Measurements from ENCODE around the gene MCCC2.
"Not testable (repeated sequence)": the region's sequence is repeated elsewhere in the genome, so short reads cannot be mapped to it uniquely, and the experiment has no call there.

Gene MCCC2

DNA sequence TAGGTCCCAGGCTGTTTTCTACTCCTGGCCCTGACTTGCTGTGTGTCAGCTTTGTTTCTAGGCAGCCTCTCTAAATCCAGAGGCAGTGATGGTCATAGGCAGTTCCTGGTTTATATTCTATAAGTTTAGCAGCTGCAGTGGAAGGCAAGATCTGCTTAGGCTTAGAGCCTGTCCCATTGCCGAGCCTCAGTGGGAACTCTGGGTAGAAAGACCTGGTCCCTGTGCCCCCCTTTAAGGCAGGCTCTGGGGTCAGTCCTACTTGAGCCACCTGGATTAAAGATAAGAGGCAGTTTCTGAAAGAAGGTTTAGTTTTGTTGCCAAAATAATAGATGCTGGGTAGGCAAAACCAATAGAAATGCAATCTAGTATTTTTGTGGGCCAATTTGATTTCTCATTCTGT, 13.6 kb downstream of the MCCC2 start:
- no peak for DNase-seq (ENCODE audit: low read depth)

DNA sequence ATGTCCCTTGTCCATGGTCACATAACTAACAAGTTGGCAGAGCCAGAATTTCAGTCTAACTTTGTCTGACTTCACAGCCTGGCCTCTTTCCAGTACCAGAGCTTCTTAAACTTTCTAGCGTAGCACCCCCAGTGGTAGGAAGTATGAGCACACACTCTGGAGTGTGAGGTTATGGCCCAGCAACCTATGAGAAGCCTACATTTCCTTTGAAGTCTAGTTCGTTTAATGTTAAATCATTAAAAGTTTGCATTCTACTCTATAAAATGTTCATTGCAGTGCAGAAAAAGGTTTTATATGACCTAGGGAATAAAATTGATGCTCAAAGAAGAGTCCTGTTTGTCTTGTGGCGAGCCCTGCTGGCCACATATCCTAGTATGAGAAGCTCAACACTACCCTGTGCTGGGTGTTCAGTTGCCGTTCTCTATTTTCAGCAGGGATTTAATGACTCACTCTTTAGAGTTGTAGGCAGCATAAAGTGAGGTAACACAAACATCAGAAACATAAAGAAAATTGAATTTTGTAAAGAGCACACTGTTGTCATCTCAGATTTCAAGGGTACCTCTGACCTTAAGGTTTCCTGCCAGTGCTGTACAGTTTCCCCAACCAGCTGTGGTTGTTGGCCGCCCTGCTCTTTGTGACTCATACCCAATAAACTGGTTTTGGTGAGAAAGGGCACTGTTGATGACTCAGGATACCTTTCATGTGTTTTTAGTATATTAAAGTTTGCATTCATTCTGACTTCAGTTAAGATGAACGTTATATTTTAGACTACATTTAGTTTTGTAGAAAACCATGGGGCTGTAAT, 14.3 kb downstream of the MCCC2 start:
- peak; percentile 55 for DNase-seq (ENCODE audit: low read depth)

DNA sequence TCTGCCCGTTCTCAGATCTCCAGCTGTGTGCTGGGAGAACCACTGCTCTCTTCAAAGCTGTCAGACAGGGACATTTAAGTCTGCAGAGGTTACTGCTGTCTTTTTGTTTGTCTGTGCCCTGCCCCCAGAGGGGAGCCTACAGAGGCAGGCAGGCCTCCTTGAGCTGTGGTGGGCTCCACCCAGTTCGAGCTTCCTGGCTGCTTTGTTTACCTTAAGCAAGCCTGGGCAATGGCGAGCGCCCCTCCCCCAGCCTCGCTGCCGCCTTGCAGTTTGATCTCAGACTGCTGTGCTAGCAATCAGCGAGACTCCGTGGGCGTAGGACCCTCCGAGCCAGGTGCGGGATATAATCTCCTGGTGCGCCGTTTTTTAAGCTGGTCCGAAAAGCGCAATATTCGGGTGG, 22.8 kb downstream of the MCCC2 start:
- DNase-seq (ENCODE audit: low read depth): not testable (repeated sequence)

DNA sequence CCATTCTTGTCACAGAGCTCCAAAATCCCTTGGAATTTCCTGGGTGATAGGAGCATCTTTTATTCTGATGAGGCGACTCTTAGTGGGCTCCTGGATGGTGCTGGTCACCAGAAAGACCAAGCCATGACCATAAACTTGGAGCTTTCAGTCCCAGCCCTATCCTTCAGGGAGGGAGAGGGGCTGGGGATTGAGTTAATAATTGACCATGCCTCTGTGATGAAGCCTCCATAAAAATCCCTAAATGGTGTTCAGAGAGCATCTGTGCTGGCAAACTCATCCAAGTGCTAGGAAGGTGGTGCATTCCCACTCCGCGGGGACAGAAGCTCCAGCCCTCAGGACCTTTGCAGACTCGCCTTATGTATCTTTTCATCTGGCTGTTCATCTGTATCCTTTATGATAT, 28.7 kb downstream of the MCCC2 start:
- no peak for DNase-seq (ENCODE audit: low read depth)

DNA sequence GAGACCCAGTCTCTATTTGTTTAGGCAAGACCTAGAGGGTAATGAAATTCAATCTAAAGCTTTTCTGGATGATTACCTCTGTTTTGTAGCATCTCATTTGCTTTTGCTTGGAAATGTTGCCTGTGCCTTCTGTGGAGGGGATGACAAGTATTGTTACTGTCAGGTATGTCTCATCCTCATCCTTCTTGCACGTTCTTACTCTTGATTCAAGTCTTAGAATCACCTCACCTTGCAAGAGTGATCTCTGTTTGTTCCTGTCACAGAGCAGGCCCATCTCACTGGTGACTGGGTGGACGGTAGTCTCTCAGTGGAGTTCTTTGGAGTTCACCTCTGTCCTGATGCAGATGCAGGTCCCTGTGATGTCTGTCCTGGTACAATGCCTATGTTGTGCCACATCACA, 33.5 kb downstream of the MCCC2 start:
- no peak for DNase-seq (ENCODE audit: low read depth)

DNA sequence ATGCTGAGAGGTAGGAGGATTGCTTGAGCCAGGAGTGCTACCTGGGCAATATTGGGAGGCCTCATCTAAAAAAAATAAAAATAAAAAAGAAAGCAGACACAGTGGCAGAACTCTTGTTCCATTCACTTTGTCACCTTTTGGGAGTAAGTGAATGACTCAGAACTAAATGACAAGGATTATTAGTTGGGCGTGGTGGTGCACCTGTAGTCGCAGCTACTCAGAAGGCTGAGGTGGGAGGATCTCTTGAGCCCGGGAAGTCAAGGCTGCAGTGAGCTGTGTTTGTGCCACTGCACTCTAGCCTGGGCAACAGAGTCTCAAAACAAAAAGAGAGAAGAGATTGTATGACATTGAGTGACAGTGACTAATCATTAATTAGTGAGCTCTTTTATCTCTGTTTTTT, 34.1 kb downstream of the MCCC2 start:
- DNase-seq (ENCODE audit: low read depth): no peak

DNA sequence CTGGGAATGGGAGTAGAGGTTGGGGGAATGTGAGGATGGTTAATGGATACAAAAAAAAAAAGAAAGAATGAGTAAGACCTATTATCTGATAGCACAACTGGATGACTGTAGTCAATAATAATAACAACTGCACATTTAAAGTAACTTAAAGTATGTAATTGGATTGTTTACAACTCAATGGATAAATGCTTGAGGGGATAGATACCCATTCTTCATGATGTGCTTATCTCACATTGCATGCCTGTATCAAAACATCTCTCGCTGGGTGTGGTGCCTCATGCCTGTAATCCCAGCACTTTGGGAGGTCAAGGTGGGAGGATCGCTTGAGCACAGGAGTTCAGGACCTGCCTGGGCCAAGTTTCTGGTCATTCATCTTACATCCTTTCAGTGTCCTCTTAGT, 34.6 kb downstream of the MCCC2 start:
- DNase-seq (ENCODE audit: low read depth): no peak

DNA sequence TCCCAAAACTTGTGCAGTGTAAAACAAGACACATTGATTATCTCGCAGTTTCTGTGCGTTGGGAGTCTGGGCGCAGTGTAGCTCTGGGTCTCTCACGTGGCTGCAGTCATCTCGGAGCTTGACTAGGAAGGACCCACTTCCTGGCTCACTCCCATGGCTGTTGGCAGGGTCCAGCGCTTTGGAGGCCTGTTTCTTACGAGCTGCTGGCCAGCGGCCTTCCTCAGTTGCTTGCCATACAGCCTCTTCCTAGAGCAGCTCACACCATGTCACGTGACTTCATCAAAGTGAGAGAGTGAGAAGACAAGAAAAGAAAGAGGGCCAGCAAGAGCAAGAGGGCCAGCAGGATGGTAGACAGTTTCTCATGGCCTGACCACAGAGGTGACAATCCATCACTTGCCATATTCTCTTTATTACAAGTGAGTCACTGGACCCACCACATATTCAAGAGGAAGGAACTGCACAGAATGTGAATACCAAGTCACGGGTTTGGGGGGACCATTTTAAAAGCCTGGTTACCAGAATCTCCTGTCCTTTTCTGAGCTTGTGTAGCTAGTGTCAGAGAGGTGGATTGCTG, 36.2 kb downstream of the MCCC2 start:
- no peak for DNase-seq (ENCODE audit: low read depth)

DNA sequence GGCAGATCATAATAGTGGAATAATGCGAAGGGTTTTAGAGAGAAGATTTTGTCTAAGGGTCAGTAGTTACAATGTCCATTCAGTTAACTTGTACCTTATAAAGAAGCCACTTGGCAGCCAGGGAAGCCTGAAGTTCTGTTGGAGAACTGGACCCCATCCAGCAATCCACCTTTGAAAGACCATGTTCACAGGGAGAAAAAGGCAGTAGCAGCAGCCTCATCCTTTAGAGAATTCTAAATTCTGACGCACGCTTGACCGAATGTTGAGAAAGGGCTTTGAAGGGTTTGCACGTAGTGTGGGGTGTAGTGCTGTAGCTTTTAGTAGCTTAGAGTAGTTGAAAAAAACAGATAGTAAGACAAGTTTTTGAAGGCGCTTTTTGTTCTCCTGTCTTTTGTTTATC, 42.8 kb downstream of the MCCC2 start:
- DNase-seq (ENCODE audit: low read depth): no peak

DNA sequence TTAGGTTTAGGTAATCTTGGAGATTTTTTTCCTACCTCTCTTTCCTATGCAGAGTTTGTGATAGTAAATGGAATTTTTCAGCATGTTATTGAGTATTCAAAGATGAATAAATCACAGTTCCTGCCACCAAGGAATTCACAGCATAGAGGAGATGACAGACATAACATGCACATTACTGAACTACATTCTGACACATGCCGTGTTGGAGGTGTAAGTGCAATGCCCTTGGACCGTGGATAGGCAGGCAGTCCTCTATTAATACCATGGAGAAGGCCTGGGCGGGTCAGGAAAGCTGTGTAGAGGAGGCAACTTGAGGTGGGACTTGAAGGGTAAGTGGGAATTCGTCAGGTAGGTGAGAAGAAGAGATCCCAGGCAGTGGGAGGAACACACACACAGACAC, 43.9 kb downstream of the MCCC2 start:
- no peak for DNase-seq (ENCODE audit: low read depth)

DNA sequence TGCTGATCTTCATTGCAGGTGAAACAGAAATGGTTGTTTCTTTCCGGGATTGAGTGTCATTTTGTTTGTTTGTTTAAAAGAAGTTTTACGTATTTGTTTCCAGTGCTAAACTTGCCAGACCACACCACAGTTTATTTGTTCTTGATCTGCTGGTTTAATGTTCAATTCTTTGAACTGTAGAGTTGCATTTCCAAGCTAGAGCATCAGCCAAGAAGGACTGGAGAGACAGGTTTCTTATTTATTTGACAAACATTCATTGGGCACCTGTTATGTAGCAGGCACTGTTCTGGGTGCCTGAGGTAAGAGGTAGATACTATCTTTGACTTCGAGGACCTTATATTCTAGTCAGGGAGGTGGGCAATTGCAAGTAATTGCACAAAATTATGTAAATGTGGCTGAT, 45.0 kb downstream of the MCCC2 start:
- DNase-seq (ENCODE audit: low read depth): no peak

DNA sequence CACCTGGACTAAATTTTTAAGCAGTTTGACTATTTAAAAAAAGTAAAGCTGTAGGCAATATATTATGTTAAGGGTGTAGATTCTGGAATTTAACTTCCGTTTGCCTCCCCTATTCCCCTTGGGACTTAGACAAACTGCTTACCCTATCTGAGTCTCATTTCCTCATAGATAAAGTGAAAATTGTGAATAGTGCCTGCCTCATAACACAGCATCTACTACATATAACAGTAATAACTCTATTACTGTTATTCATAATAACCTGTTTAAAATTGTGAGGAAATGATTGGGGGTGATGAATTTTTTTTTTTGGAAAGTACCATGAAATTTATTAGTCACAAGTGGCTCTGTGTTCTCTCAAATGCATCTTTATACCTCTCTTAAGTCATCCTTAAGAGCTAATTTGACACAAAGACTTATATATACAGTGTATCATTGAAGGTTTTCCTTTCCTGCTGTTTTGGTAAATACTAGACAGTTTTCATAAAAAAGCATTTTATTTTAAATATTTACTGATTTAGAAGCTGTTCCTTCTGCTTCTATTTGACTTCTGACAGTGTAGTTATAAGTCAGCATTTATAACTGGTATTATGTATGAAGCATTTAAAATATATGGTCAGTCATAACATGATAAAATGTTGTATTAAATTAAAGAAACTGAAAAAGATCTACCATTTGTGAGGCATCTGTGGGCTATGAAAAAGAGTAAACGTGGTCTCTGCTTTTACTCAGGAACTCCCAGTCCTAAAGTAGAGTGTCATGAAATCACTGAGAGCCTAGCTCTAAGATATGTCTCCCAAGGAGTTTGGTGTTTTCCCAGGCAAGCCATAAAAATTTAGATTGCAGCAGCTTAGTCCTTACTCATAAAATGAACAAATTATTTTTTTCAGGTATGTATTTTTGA, 46.4 kb downstream of the MCCC2 start:
- DNase-seq (ENCODE audit: low read depth): no peak

DNA sequence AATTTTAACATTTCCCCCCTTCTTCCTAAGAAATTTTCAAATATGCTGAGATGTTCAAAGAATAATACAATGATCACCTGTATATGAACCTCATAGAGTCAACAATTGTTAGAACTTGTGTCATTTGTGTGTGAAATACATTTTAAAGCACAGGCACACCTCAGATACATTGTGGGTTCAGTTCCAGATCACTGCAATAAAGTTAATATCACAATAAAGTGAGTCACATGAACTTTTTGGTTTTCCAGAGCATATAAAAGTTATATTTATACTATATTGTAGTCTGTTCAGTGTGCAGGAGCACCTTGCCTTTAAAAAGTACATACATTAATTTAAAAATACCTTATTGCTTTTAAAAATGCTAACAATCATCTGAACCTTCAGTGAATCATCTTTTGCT, 50.0 kb downstream of the MCCC2 start:
- no peak for DNase-seq (ENCODE audit: low read depth)

DNA sequence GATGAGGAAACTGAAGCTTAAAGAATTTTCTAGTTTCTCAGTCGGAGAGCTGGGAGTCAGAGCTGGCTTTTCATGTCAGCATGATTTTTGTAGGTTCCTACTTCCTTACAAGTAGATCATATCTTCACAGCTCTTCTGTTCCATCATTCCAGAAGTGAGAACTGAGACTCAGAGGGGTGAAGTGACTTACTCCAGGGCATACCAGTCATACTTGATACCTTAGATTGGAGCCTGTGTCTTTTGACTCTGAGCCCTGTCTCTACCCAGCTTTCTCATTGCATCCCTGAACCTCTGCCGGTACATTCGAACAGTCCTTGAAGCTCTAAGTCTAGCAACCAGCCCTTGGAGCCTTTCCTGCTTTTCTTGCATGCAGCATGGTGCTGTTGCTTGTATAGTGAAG, 53.3 kb downstream of the MCCC2 start:
- DNase-seq (ENCODE audit: low read depth): no peak

DNA sequence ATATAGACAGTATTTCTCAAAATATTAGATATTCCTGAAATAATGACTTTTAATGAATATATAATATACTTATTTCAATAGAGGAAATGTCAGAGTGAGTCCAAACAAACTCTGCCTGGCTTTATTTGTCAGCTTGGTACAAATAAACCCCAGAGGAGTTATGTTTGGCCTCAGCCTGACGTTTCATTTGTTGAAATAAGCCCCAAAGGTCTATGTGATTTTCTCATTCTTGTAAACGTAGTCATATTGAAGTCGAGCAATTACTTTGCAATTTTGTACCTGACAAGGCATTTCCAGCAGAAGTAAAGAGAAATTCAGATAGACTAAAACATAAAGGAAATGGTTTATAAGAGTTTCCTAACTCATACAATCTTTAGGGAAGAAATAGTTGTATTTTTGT, 57.9 kb downstream of the MCCC2 start:
- no peak for DNase-seq (ENCODE audit: low read depth)

DNA sequence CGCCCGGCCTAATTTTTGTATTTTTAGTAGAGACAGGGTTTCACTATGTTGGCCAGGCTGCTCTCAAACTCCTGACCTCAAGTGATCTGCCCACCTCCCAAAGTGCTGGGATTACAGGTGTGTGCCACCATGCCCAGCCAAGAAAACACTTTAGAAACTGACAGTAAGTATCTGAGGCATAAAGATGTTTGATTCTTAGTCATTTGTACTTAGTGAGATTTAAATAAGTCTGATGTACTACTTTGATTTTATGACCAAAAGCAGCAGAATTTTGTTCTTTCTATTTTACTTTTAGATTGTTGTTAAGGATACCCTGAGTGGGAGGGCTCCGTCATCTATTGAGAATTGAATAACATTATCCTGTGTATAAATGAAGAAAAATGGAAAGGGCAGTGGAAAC, 63.8 kb downstream of the MCCC2 start:
- DNase-seq (ENCODE audit: low read depth): not testable (repeated sequence)

DNA sequence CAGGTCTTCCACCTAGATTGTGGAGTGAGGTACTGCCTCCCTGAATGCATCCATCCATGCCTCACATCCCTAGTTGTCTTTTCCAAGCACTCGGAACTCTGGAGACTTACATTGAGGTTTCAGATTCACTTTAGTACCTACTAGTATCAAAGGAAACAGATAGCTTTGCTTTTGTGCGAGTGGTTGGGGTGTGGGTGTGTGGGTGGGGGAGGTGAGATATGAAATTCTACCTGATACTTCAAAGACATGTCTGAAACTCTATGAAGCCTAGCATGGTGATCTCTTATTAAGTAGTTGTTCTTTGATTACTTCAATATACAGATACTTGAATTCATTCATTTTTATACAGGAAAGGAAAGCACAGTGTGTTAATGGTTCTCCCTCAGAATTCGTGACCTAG, 64.4 kb downstream of the MCCC2 start:
- no peak for DNase-seq (ENCODE audit: low read depth)

DNA sequence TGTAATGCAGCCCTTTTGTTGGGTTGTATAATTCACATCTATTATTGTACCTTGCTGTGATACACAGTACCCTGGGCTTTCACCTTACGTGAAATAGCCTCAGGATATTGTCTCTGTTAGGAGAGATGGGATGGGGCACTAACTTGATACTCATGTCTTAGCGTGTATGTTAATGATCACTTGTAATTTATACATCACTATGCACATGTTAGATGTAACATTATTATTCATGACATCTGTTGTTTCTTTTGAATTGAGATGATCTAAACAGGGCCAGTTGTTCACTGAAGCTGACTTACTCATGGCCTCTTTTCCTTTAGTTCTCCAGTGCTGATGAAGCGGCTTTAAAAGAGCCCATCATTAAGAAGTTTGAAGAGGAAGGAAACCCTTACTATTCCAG, 65.2 kb downstream of the MCCC2 start:
- no peak for DNase-seq (ENCODE audit: low read depth)

DNA sequence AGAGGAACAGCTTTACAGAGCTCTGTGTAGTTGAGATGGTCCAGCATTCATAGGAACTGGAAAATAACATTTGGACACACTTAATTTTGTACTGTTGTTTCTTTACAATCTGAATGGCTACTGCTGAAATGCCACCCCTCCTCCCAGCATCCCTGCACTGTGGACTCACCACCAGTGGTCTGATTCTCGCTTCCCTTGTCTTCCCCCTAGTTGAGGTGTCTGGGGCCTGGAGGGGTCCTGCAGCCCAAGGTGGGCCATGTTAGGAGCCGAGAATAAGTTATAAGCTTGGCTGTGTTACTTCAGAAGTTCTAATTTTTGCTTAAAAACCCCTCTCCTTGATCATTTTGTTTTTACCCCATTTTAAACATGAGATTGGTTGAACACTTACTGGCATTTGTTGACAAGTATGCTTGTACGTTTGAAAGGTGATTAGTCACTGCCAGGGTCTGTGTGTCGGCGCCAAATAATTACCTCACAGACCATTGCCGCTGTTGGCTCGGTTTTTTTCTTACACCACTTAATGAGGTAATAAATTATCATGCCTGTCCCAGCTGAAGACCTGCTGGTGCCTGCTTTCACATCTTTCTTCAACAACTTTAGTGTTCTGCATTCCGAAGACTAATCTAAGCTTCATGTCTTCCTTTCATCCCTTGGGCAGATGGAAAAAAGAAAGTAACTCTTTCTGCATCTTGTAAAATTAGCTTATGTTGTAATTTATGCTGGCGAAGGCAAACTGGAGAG, 65.8 kb downstream of the MCCC2 start:
- no peak for DNase-seq (ENCODE audit: low read depth)

DNA sequence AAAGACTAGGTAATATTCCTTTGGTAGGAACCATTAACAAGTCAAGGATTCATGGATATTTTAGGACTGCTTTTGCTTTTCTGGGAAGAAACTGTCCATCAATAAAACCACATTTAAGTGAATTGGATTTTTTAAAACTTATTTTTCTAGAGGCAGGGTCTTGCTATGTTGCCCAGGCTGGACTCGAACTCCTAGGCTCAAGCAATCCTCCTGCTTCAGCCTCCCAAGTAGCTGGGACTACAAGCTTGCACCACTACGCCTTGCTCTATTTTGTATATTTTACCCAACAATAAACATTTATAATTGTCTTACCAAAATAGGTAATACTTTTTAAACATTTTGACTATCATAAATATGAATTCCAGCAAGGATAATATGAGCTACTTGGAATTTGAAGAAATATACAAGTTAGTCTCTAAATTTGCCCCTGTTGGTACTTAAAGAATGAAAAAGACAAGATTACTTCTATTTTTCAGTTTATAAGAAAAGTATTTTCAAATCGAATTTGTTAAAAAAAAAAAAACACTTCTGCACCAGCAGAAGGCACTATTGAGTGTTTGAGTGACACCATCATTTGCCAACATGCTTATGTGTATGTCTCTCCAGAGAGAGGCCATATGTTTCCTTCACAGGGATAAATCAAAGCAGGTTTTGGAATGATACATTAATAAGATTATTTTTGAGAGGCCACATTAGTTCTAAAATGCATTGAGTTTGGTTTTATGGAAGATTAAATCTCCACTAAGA, 71.9 kb downstream of the MCCC2 start:
- no peak for DNase-seq (ENCODE audit: low read depth)

DNA sequence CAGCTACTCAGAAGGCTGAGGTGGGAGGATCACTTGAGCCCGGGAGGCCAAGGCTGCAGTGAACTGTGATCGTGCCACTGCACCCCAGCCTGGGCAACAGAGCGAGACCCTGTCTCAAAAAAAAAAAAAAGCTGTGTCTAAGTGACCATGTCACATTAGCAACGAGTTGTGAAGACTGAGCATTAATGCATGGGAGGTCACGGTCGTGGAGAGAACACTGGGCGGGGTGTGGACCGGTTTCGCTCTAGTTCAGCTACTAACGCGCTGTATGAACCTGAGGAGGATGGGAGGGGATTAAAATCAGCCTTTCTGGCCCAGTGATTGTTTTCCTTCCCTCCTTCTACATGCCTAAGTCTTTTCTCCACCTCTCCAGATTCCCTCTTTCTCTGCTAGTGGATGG, 75.2 kb downstream of the MCCC2 start:
- DNase-seq (ENCODE audit: low read depth): no peak

Data from activated T-cell treated with anti-CD3 and anti-CD28 coated beads for 1 hour (primary cell).